ENCODE data around the gene MEAF6. TPM values are rescaled to one million over a fixed set of nuclear protein-coding genes. Genes with fewer than 3 reads are reported as not detected.
A peak's percentile ranks its signal among the peaks of the same experiment; 100 is the strongest.

Gene MEAF6
- total RNA-seq, 1 experiment from 2014 or later: 60.1 TPM

- Mint-ChIP-seq H3K36me3 (ENCODE audit: insufficient read depth, unreplicated experiment) (peaks cover 89% of the 10 kb centered on the region), H3K4me3 (ENCODE audit: low read depth, unreplicated experiment) (peak overlapping the region; percentile 90), H3K27me3 (ENCODE audit: unreplicated experiment) (no peaks in the 10 kb centered on the region), H3K4me1 (ENCODE audit: low read depth, unreplicated experiment) (peaks cover 32% of the 10 kb centered on the region), H3K27ac (ENCODE audit: unreplicated experiment) (peak overlapping the region; percentile 99), H3K9me3 (ENCODE audit: low read depth, unreplicated experiment) (no peaks in the 10 kb centered on the region)
- CTCF ChIA-PET: interaction anchor here (0.9 to 5.3 kb wide), 3 partner anchors 14 to 15 kb away, joined by 3 to 36 read pairs (median 5); no protein-coding TSS in a partner anchor
- BruUV-seq (replicated peaks): no TSS peak
- intact Hi-C loops (cut with micrococcal nuclease; ENCODE audit: unreplicated experiment): no loop called here
- TF ChIP-seq, protein P1, sequence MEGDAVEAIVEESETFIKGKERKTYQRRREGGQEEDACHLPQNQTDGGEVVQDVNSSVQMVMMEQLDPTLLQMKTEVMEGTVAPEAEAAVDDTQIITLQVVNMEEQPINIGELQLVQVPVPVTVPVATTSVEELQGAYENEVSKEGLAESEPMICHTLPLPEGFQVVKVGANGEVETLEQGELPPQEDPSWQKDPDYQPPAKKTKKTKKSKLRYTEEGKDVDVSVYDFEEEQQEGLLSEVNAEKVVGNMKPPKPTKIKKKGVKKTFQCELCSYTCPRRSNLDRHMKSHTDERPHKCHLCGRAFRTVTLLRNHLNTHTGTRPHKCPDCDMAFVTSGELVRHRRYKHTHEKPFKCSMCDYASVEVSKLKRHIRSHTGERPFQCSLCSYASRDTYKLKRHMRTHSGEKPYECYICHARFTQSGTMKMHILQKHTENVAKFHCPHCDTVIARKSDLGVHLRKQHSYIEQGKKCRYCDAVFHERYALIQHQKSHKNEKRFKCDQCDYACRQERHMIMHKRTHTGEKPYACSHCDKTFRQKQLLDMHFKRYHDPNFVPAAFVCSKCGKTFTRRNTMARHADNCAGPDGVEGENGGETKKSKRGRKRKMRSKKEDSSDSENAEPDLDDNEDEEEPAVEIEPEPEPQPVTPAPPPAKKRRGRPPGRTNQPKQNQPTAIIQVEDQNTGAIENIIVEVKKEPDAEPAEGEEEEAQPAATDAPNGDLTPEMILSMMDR (IDR thresholded peaks at IDR 0.05; ENCODE audit: unreplicated experiment): no peak
- DNase-seq: no peak
These were observed 41.6 kb downstream of the MEAF6 start for GRCh38 chr1:37472994-37473393.

DNA sequence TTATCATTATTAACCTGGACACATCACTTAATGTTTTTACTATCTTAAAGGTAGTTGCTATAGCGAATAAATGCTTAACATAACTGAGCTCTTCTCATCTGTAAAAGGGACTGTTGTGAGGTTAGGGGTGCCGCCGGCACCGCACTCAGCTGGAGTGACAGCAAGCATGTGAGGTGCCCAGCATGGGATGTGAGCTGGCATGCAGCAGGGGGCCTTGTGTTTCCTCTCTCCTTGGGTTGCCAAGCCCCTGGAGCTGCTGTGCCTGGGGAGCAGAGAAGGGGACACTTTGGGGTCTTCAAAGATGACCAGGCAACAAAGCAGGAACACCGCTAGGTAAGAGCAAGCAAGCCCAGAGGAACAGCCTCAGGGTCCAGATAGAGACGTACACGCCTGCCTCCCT is 42.3 kb downstream of the MEAF6 start:
- Mint-ChIP-seq H3K9me3 (ENCODE audit: low read depth, unreplicated experiment) (no peaks in the 10 kb centered on the region), H3K27ac (ENCODE audit: unreplicated experiment) (peak overlapping the region; percentile 99), H3K4me3 (ENCODE audit: low read depth, unreplicated experiment) (peak overlapping the region; percentile 90), H3K36me3 (ENCODE audit: insufficient read depth, unreplicated experiment) (peaks cover 83% of the 10 kb centered on the region), H3K27me3 (ENCODE audit: unreplicated experiment) (no peaks in the 10 kb centered on the region), H3K4me1 (ENCODE audit: low read depth, unreplicated experiment) (peaks cover 32% of the 10 kb centered on the region)
- TF ChIP-seq, protein P1 (IDR thresholded peaks at IDR 0.05; ENCODE audit: unreplicated experiment): no peak
- BruUV-seq (replicated peaks): no TSS peak
- intact Hi-C loops (cut with micrococcal nuclease; ENCODE audit: unreplicated experiment): no loop called here
- CTCF ChIA-PET: interaction anchor here (0.6 to 5.3 kb wide), 3 partner anchors 14 to 535 kb away, joined by 3 to 36 read pairs (median 5); no protein-coding TSS in a partner anchor
- no peak for DNase-seq

- CTCF ChIA-PET: interaction anchor here (1.0 to 5.3 kb wide), 2 partner anchors 13 to 15 kb away, joined by 5 to 36 read pairs; no protein-coding TSS in a partner anchor
- intact Hi-C loops (cut with micrococcal nuclease; ENCODE audit: unreplicated experiment): loop anchor here (2.0 kb wide), 1 partner anchor 15 kb away; no protein-coding TSS in a partner anchor
- no TSS peak for BruUV-seq (replicated peaks)
- H3K27ac Mint-ChIP-seq (ENCODE audit: unreplicated experiment): peak overlapping the region; percentile 99
- H3K36me3 Mint-ChIP-seq (ENCODE audit: insufficient read depth, unreplicated experiment): peaks cover 76% of the 10 kb centered on the region
- TF ChIP-seq, protein P1 (IDR thresholded peaks at IDR 0.05; ENCODE audit: unreplicated experiment): no peak
- DNase-seq: peak; percentile 85
- H3K27me3 Mint-ChIP-seq (ENCODE audit: unreplicated experiment): no peaks in the 10 kb centered on the region
- no peaks in the 10 kb centered on the region for H3K9me3 Mint-ChIP-seq (ENCODE audit: low read depth, unreplicated experiment)
- H3K4me1 Mint-ChIP-seq (ENCODE audit: low read depth, unreplicated experiment): peaks cover 32% of the 10 kb centered on the region
- peak overlapping the region; percentile 90 for H3K4me3 Mint-ChIP-seq (ENCODE audit: low read depth, unreplicated experiment)
These were observed 43.0 kb downstream of the MEAF6 start for GRCh38 chr1:37471345-37472231.

DNA sequence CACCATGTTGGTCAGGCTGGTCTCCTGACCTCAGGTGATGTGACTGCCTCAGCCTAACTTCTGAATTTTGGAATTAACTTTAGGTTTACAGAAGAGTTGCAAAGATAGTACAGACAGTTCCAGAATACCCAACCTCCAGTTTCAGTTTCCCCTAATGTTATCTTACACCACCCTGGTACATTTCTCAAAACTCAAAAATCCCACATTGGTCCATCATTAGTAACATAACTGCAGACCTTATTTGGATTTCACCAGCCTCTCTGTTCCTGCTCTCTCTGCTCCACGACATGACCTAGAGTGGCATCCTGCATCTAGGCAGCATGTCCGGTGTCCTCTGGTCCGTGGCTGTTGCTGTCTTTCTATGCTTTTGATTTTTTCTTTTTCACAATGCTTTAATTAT is 45.2 kb downstream of the MEAF6 start:
- no peak for DNase-seq
- Mint-ChIP-seq H3K27me3 (ENCODE audit: unreplicated experiment) (no peaks in the 10 kb centered on the region), H3K4me3 (ENCODE audit: low read depth, unreplicated experiment) (no peak overlapping the region), H3K27ac (ENCODE audit: unreplicated experiment) (no peak overlapping the region), H3K9me3 (ENCODE audit: low read depth, unreplicated experiment) (no peaks in the 10 kb centered on the region), H3K4me1 (ENCODE audit: low read depth, unreplicated experiment) (peaks cover 32% of the 10 kb centered on the region), H3K36me3 (ENCODE audit: insufficient read depth, unreplicated experiment) (peaks cover 59% of the 10 kb centered on the region)
- no TSS peak for BruUV-seq (replicated peaks)
- TF ChIP-seq, protein P1 (IDR thresholded peaks at IDR 0.05; ENCODE audit: unreplicated experiment): no peak
- intact Hi-C loops (cut with micrococcal nuclease; ENCODE audit: unreplicated experiment): no loop called here
- CTCF ChIA-PET: no interaction called here

Measured in Calu3 (cell line).